T-helper 1 cell (primary cell): Measurements from ENCODE around the gene PCAT6.
A peak's percentile ranks its signal among the peaks of the same experiment; 100 is the strongest.
"Not testable (repeated sequence)": the region's sequence is repeated elsewhere in the genome, so short reads cannot be mapped to it uniquely, and the experiment has no call there.

Experiments used
- DNase-seq, 5 donors: peaks; one replicate each; pipeline ENCODE4 v3.0.0-alpha.2; 2012 to 2020

Gene PCAT6

GRCh38 chr1:202807926-202808757 is 2.6 kb upstream of the PCAT6 start, which contains the start of gene KDM5B:
TSS of gene KDM5B (minus strand) at chr1:202808421. CDS start at chr1:202808305, 116 bp downstream.
- peak; percentile 23 to 71 (median 50) for DNase-seq

GRCh38 chr1:202809597-202810159 is 1.1 kb upstream of the PCAT6 start:
- no peak for DNase-seq

GRCh38 chr1:202810193-202810614 is 550 bp upstream of the PCAT6 start:
- DNase-seq = no peak

- DNase-seq = peak in 2 of 5 donors; percentile 10 to 40
Observed at GRCh38 chr1:202811296-202812175, 782 bp downstream of the PCAT6 start.

- DNase-seq = no peak
Observed at GRCh38 chr1:202812176-202813026, 1.6 kb downstream of the PCAT6 start.

- no peak for DNase-seq
Observed at GRCh38 chr1:202815120-202815519, 4.4 kb downstream of the PCAT6 start.

GRCh38 chr1:202818819-202819218 is 8.1 kb downstream of the PCAT6 start:
- DNase-seq = no peak

- DNase-seq = no peak
Observed at GRCh38 chr1:202821467-202821866, 10.7 kb downstream of the PCAT6 start.

- no peak for DNase-seq
Observed at GRCh38 chr1:202825748-202826147, 15.0 kb downstream of the PCAT6 start.

- DNase-seq = not testable (repeated sequence)
Observed at GRCh38 chr1:202829223-202829622, 18.5 kb downstream of the PCAT6 start.

- DNase-seq = no peak
Observed at GRCh38 chr1:202831906-202832305, 21.2 kb downstream of the PCAT6 start.

GRCh38 chr1:202834771-202835547 is 24.2 kb downstream of the PCAT6 start:
- no peak for DNase-seq

GRCh38 chr1:202835548-202836072 is 24.9 kb downstream of the PCAT6 start:
- peak in 3 of 5 donors; percentile 4 to 73 (median 21) for DNase-seq

- peak in 1 of 5 donors; percentile 48 for DNase-seq
Observed at GRCh38 chr1:202836623-202837403, 26.1 kb downstream of the PCAT6 start.

GRCh38 chr1:202837746-202838262 is 27.1 kb downstream of the PCAT6 start:
- no peak for DNase-seq

- DNase-seq = no peak
Observed at GRCh38 chr1:202843081-202843480, 32.3 kb downstream of the PCAT6 start.

GRCh38 chr1:202844259-202844658 is 33.5 kb downstream of the PCAT6 start:
- no peak for DNase-seq

- no peak for DNase-seq
Observed at GRCh38 chr1:202844935-202845334, 34.2 kb downstream of the PCAT6 start.

- peak in 1 of 5 donors; percentile 34 for DNase-seq
Observed at GRCh38 chr1:202848191-202848542, 37.4 kb downstream of the PCAT6 start.
